ENCODE data around the gene C8B.

GRCh38 chr1:56963667-56964066 is 2.1 kb downstream of the C8B start:
- no peak for TF ChIP-seq SUZ12 (IDR thresholded peaks at IDR 0.05; ENCODE audit: low read depth, low read length)
- TF ChIP-seq ADNP (CRISPR knock-in tag; IDR thresholded peaks at IDR 0.05): no peak
- TF ChIP-seq, protein P1, sequence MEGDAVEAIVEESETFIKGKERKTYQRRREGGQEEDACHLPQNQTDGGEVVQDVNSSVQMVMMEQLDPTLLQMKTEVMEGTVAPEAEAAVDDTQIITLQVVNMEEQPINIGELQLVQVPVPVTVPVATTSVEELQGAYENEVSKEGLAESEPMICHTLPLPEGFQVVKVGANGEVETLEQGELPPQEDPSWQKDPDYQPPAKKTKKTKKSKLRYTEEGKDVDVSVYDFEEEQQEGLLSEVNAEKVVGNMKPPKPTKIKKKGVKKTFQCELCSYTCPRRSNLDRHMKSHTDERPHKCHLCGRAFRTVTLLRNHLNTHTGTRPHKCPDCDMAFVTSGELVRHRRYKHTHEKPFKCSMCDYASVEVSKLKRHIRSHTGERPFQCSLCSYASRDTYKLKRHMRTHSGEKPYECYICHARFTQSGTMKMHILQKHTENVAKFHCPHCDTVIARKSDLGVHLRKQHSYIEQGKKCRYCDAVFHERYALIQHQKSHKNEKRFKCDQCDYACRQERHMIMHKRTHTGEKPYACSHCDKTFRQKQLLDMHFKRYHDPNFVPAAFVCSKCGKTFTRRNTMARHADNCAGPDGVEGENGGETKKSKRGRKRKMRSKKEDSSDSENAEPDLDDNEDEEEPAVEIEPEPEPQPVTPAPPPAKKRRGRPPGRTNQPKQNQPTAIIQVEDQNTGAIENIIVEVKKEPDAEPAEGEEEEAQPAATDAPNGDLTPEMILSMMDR (CRISPR knock-in tag; IDR thresholded peaks at IDR 0.05): no peak
- TF ChIP-seq PBX2 (CRISPR knock-in tag; IDR thresholded peaks at IDR 0.05): no peak
- no peak for TF ChIP-seq TAF1 (CRISPR knock-in tag; IDR thresholded peaks at IDR 0.05)
- no peak for TF ChIP-seq TGIF2 (CRISPR knock-in tag; IDR thresholded peaks at IDR 0.05)
- TF ChIP-seq, protein P2, sequence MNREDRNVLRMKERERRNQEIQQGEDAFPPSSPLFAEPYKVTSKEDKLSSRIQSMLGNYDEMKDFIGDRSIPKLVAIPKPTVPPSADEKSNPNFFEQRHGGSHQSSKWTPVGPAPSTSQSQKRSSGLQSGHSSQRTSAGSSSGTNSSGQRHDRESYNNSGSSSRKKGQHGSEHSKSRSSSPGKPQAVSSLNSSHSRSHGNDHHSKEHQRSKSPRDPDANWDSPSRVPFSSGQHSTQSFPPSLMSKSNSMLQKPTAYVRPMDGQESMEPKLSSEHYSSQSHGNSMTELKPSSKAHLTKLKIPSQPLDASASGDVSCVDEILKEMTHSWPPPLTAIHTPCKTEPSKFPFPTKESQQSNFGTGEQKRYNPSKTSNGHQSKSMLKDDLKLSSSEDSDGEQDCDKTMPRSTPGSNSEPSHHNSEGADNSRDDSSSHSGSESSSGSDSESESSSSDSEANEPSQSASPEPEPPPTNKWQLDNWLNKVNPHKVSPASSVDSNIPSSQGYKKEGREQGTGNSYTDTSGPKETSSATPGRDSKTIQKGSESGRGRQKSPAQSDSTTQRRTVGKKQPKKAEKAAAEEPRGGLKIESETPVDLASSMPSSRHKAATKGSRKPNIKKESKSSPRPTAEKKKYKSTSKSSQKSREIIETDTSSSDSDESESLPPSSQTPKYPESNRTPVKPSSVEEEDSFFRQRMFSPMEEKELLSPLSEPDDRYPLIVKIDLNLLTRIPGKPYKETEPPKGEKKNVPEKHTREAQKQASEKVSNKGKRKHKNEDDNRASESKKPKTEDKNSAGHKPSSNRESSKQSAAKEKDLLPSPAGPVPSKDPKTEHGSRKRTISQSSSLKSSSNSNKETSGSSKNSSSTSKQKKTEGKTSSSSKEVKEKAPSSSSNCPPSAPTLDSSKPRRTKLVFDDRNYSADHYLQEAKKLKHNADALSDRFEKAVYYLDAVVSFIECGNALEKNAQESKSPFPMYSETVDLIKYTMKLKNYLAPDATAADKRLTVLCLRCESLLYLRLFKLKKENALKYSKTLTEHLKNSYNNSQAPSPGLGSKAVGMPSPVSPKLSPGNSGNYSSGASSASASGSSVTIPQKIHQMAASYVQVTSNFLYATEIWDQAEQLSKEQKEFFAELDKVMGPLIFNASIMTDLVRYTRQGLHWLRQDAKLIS (CRISPR knock-in tag; IDR thresholded peaks at IDR 0.05): no peak
- no peak for TF ChIP-seq ZBTB8A (CRISPR knock-in tag; IDR thresholded peaks at IDR 0.05; ENCODE audit: borderline replicate concordance, low read depth)
- no peak for TF ChIP-seq ATF1 (CRISPR knock-in tag; IDR thresholded peaks at IDR 0.05)
- TF ChIP-seq FOXO4 (CRISPR knock-in tag; conservative IDR thresholded peaks at IDR 0.05): no peak
- TF ChIP-seq JUNB (CRISPR knock-in tag; IDR thresholded peaks at IDR 0.05; ENCODE audit: borderline replicate concordance): no peak
- no peak for TF ChIP-seq SCMH1 (CRISPR knock-in tag; IDR thresholded peaks at IDR 0.05; ENCODE audit: borderline replicate concordance)

Measured in HepG2 (cell line).